Measurements from ENCODE around the gene PRCC. TPM values are rescaled to one million over a fixed set of nuclear protein-coding genes. Genes with fewer than 3 reads are reported as not detected.

Gene PRCC
- total RNA-seq, 4 donors from 2014 or later, result 25.1 to 44.6 (median 30.8) TPM

- Histone ChIP-seq H3K4me3 (peak overlapping the region; percentile 27 to 60 (median 54)), H3K4me1 (peaks cover 0 to 22% (median 15%) of the 10 kb centered on the region in 4 donors), H3K36me3 (no peaks in the 10 kb centered on the region), H3K9me3 (no peaks in the 10 kb centered on the region), H3K27ac (peak overlapping the region in 2 of 4 donors; percentile 44 to 45), H3K27me3 (no peaks in the 10 kb centered on the region)
- DNase-seq (ENCODE audit: low spot score in 2 of 2), result peak; percentile 33 to 43
- WGBS, 2 donors, result 13 to 22% methylated on average over 27 to 29 of the region's 60 CpGs
- peak; percentile 48 to 76 (median 63) for TF ChIP-seq CTCF (IDR thresholded peaks at IDR 0.05)
- TF ChIP-seq POLR2A (IDR thresholded peaks at IDR 0.05), result no peak
Measured at GRCh38 chr1:156813750-156814570, 46.6 kb downstream of the PRCC start.

DNA sequence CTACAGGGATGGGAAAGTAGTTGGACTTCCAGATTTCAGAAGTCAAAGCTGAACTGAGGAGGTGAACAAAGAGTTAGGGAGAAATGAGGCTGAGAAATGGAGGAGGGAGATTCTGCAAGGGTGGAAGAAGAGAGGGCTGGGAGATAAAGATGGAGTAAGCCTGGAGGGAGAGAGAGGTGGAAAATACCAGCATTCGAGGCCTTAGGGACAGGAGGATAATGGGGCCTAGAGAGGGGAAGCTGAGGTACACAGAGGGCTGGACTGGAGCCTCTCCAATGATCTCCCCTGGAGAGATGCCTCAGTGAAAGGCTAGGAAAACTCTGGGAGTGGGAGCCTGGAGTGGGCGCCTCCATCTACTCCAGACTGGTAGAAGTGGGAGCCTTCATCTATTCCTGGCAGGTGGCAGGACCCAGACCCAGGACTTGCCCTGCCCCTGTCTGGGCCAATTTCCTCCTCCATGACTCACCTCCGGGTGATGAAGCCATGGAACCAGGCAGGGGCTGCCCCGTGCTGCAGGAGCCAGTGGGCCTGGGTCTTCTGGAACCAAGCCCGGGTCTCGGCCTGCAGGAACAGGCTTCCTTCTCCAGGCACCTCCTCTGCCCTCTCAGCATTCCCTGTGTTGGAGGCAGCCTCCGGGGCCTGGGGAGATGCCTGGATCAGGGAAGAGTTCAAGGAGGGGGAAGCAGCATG is 47.4 kb downstream of the PRCC start:
- no peak for TF ChIP-seq CTCF (IDR thresholded peaks at IDR 0.05)
- TF ChIP-seq POLR2A (IDR thresholded peaks at IDR 0.05), result no peak
- Histone ChIP-seq H3K36me3 (no peaks in the 10 kb centered on the region), H3K27me3 (no peaks in the 10 kb centered on the region), H3K27ac (peak overlapping the region in 2 of 4 donors; percentile 61 to 68), H3K9me3 (no peaks in the 10 kb centered on the region), H3K4me1 (peaks cover 0 to 22% (median 15%) of the 10 kb centered on the region in 4 donors), H3K4me3 (no peak overlapping the region)
- 81 to 88% methylated on average over 7 of the region's 7 CpGs for WGBS, 2 donors
- DNase-seq (ENCODE audit: low spot score in 2 of 2), result no peak

DNA sequence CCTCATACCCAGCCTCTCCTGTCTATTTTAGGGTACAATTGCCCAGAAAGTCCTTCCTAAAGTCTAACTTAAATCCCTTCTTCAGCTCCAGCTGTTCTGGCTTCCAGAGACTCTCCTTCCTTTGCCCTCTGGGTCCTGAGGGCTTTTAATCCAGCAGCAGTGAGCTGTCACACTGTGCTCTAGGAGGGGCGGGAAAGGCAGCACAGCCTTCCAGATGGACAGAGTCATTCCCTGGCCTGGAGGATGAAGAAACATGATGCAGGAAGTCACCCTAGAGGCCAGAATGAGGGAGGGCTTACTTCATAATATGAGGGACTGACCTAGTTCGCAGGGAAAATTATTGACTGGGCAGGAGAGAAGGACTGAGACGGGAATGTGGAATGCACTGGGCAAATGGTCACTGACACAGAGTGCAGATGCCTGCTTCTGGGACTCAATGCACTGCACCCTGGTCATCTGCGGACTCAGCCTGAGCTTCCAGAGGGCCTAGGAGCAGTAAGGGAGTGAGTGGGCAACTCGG is 48.0 kb downstream of the PRCC start:
- H3K27me3 ChIP-seq, result no peaks in the 10 kb centered on the region
- no peaks in the 10 kb centered on the region for H3K36me3 ChIP-seq
- H3K9me3 ChIP-seq, result no peaks in the 10 kb centered on the region
- H3K4me1 ChIP-seq, result peaks cover 0 to 22% (median 15%) of the 10 kb centered on the region in 4 donors
- TF ChIP-seq POLR2A (IDR thresholded peaks at IDR 0.05) (no peak), CTCF (IDR thresholded peaks at IDR 0.05) (peak in 1 of 5 experiments; percentile 9), EP300 (IDR thresholded peaks at IDR 0.05) (peak in 1 of 2 donors; percentile 59)
- 45 to 49% methylated on average over 5 of the region's 5 CpGs for WGBS, 2 donors
- H3K4me3 ChIP-seq, result no peak overlapping the region
- peak overlapping the region in 2 of 4 donors; percentile 61 to 68 for H3K27ac ChIP-seq
- DNase-seq (ENCODE audit: low spot score in 2 of 2), result peak; percentile 26 to 50

DNA sequence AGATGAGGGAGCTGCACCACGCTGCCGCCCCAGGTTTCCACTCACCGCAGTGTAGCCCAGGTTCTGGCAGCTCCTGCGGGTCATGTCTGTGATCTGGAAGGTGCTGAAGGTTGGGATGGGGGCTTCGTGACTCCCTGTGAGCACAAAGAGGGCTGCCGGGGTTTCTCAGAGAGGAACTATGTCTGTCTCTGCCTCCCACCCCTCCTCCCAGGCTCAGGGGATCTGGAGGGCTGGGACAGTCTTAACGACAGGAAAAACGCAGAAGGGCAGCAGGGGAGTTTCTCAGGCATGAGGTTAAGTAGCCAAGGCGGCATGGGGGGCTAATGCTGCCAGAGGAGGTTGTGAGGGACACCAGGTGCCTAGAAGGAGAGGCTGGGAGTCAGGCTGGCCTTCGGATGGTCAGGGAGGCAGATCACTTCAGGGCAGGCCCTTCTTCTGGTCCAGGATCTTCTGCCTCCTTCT is 48.7 kb downstream of the PRCC start:
- WGBS, 2 donors, result 59 to 77% methylated on average over 7 to 10 of the region's 10 CpGs
- no peak for TF ChIP-seq EP300 (IDR thresholded peaks at IDR 0.05)
- TF ChIP-seq POLR2A (IDR thresholded peaks at IDR 0.05), result no peak
- TF ChIP-seq CTCF (IDR thresholded peaks at IDR 0.05), result no peak
- no peaks in the 10 kb centered on the region for H3K9me3 ChIP-seq
- H3K36me3 ChIP-seq, result no peaks in the 10 kb centered on the region
- no peaks in the 10 kb centered on the region for H3K27me3 ChIP-seq
- peaks cover 0 to 22% (median 15%) of the 10 kb centered on the region in 4 donors for H3K4me1 ChIP-seq
- no peak for DNase-seq (ENCODE audit: low spot score in 2 of 2)
- H3K27ac ChIP-seq, result peak overlapping the region in 2 of 4 donors; percentile 58 to 61
- peak overlapping the region in 1 of 4 donors; percentile 22 for H3K4me3 ChIP-seq
